ENCODE results near the gene BRD4.

BRD4 gene

DNA sequence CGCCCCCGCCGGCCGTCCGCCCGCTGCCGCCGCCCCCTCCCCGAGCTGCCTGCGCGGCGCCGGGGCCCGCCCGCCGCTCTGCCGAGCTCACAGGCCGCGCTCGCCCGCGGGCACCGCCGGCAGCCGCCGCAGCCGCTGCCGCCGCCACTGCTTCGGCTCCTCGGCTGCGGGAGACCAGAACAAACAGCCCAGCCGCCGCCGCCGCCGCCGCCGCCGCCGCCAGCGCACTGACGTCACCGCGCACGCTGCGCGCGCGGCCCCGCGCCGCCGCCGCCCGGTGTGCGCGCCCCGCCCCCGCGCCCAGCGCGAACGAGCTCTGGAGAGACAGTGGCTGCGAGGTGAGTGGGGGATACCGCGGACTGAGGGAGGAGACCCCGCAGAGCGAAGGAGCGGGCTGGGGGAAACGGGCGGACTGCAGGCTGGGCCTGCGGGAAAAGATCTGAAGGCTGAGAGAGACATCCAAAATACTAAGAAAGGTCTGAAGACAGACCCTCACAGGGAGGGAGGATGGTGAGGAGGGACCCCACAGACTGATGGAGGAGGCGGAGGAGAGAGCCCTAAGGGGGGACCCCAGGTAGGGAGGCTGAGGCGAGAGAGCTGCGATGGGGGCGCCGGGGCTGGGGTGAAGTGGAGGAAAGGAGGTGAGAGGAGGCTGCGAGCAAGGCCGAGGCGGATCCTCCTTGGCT is at the start of gene BRD4:
TSS of gene BRD4 (minus strand) at position 229 of the 686 bp plus-strand sequence. CDS start 59,440 bp downstream, outside the sequence.
- Mint-ChIP-seq H3K27ac (peak within 1 kb of the TSS; percentile 93), H3K36me3 (peaks cover 17% of the 10 kb centered on the region), H3K4me1 (peaks cover 43% of the 10 kb centered on the region), H3K9me3 (no peaks in the 10 kb centered on the region), H3K4me3 (peak within 1 kb of the TSS; percentile 95), H3K27me3 (no peaks in the 10 kb centered on the region)
- DNase-seq = peak; percentile 80
- CTCF ChIA-PET = interaction anchor here (0.7 kb wide), 1 partner anchor 15 kb away, joined by 3 read pairs; no protein-coding TSS in a partner anchor

DNA sequence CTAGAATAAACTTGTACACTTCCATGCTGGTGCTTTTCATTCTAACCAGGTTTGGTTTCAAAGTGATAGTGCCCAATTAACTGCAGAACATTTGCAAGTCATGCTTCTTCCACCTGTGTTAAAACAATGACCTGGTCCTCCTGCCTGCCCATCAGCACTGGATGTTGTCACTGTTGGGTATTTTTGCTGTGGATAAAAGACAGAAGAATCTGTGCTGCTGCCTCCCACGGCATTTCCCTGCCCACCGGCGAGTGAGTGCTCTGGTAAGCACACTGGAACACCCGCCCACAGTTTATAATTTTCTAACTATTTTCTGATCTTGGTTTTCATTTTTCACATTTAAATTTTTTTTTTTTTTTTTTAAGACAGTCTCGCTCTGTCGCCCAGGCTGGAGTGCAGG is 49.5 kb upstream of the BRD4 start:
- H3K4me1 Mint-ChIP-seq = peaks cover 31% of the 10 kb centered on the region
- H3K4me3 Mint-ChIP-seq = no peak overlapping the region
- no peak for DNase-seq
- H3K27ac Mint-ChIP-seq = no peak overlapping the region
- no peaks in the 10 kb centered on the region for H3K27me3 Mint-ChIP-seq
- peaks cover 13% of the 10 kb centered on the region for H3K36me3 Mint-ChIP-seq
- H3K9me3 Mint-ChIP-seq = no peaks in the 10 kb centered on the region
- CTCF ChIA-PET = no interaction called here

- Mint-ChIP-seq H3K36me3 (peaks cover 13% of the 10 kb centered on the region), H3K4me3 (peak overlapping the region; percentile 85), H3K27me3 (no peaks in the 10 kb centered on the region), H3K4me1 (peaks cover 35% of the 10 kb centered on the region), H3K9me3 (no peaks in the 10 kb centered on the region), H3K27ac (no peak overlapping the region)
- no peak for DNase-seq
- CTCF ChIA-PET = no interaction called here
Measured at GRCh38 chr19:15381429-15381828, 49.1 kb upstream of the BRD4 start.

DNA sequence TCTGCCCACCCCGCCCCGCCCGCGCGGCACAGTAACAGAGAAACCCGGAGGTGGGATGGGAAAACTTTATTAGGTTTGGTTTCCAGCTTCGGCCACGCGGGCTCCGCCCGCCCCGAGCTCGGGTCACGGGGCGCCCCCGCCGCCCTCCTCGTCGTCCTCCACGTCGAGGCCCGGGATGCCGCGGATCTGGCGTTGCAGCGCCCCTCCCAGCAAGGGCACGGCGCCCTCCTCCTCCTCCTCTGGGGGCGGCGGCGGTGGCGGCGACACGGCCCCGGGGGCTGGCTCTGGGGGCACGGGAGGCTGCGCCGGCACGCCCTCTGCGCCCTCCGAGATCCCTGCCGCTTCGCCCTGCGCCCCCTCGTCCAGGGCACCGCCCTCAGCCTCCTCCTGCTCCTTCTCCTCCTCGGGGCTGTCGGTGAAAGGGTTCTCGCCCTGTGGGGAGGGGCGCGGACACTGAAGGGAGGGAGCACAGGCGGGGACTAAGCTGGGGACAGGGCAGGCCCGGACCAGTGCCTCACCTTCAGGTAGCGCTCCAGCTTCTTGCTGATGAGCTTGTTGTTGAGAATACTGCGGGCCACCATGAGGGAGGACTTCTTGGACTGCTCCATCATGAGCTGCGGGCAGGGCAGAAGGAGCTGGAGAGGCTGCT is 47.8 kb upstream of the BRD4 start:
- no peak for DNase-seq
- peak overlapping the region; percentile 99 for H3K27ac Mint-ChIP-seq
- H3K9me3 Mint-ChIP-seq = no peaks in the 10 kb centered on the region
- H3K4me1 Mint-ChIP-seq = peaks cover 37% of the 10 kb centered on the region
- peaks cover 13% of the 10 kb centered on the region for H3K36me3 Mint-ChIP-seq
- H3K4me3 Mint-ChIP-seq = peak overlapping the region; percentile 91
- no peaks in the 10 kb centered on the region for H3K27me3 Mint-ChIP-seq
- CTCF ChIA-PET = interaction anchor here (1.1 to 3.0 kb wide), 3 partner anchors 12 to 175 kb away, joined by 3 to 17 read pairs (median 6); partner anchors contain the start of gene AKAP8L

GRCh38 chr19:15379083-15379998 is 47.0 kb upstream of the BRD4 start, which contains the start of gene AKAP8:
Gene AKAP8, minus strand, starts transcription at chr19:15379787. Its CDS starts 56 bp downstream, at chr19:15379731.
- Mint-ChIP-seq H3K4me3 (peak within 1 kb of the TSS; percentile 91), H3K27ac (peak within 1 kb of the TSS; percentile 99), H3K9me3 (no peaks in the 10 kb centered on the region), H3K27me3 (no peaks in the 10 kb centered on the region), H3K36me3 (peaks cover 14% of the 10 kb centered on the region), H3K4me1 (peaks cover 39% of the 10 kb centered on the region)
- CTCF ChIA-PET = interaction anchor here (1.3 to 3.0 kb wide), 4 partner anchors 40 to 176 kb away, joined by 3 to 17 read pairs (median 6); partner anchors contain the start of gene AKAP8L
- DNase-seq = peak; percentile 98

DNA sequence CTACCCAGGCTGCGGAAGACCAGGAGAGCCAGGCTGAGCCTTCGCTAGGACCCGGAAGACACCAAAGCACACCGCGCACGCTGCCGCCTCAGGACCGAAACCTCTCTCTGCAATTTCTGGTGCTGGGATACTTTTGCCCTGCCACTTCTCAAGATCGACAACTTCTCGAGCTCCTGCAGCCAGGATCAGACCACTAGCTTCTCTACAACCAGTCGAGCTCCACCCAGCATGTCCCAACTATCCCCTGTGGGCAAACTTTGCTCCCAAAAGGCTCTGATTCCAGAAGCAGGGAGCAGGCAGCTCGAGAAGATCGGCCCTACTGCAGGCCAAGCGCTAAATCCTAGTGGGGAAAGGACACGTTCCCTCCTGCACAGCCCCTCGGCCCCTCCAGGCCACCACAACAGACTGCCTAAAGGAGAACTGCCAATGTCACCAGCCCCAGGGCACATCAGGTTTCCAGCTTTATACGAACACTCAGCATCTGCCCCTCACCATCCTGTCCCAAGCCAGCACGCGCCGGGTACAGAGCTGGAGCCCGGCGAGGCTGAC is 46.3 kb upstream of the BRD4 start:
- H3K4me1 Mint-ChIP-seq = peaks cover 39% of the 10 kb centered on the region
- peak overlapping the region; percentile 91 for H3K4me3 Mint-ChIP-seq
- CTCF ChIA-PET = interaction anchor here (1.3 to 3.0 kb wide), 3 partner anchors 41 to 172 kb away, joined by 3 to 17 read pairs (median 5); partner anchors contain the start of gene AKAP8L
- peak; percentile 70 for DNase-seq
- peaks cover 14% of the 10 kb centered on the region for H3K36me3 Mint-ChIP-seq
- no peaks in the 10 kb centered on the region for H3K9me3 Mint-ChIP-seq
- no peaks in the 10 kb centered on the region for H3K27me3 Mint-ChIP-seq
- peak overlapping the region; percentile 99 for H3K27ac Mint-ChIP-seq

DNA sequence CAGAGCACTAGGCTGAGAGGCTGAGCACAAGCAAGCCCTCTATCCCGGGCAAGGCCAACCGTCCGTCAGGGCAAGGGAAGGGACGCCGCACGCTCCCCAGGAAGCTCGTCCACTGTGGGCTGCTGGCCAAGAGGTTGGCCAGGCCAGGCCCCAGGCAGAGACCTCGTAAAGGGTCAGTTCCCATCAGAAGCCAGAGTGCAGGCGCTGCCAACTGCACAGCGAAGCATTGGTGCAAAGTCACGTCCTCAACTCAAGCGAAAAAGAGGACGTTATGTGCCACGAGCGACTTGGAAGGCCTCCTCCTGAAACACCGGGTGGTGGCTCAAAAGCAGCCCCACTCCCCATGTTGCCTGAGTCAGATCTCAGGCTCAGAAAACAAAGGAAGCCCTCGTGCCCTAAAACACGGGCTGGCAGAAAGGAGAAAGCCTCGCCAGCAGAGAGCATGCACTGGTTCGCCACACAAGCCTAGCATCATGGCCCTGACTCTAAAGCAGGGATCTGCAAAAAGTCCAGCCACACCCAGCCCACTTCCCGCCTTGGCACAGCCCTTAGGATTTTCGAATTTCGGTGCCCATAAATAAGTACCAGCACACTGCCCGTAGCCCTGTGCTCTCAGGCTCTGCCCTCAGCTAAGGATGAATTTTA is 42.6 kb upstream of the BRD4 start:
- CTCF ChIA-PET = no interaction called here
- no peak for DNase-seq
- H3K9me3 Mint-ChIP-seq = no peaks in the 10 kb centered on the region
- H3K36me3 Mint-ChIP-seq = peaks cover 24% of the 10 kb centered on the region
- no peaks in the 10 kb centered on the region for H3K27me3 Mint-ChIP-seq
- H3K27ac Mint-ChIP-seq = no peak overlapping the region
- H3K4me1 Mint-ChIP-seq = peaks cover 23% of the 10 kb centered on the region
- H3K4me3 Mint-ChIP-seq = no peak overlapping the region

GRCh38 chr19:15374105-15374651 is 41.8 kb upstream of the BRD4 start:
- H3K36me3 Mint-ChIP-seq = peaks cover 26% of the 10 kb centered on the region
- peaks cover 23% of the 10 kb centered on the region for H3K4me1 Mint-ChIP-seq
- no peaks in the 10 kb centered on the region for H3K27me3 Mint-ChIP-seq
- H3K4me3 Mint-ChIP-seq = no peak overlapping the region
- H3K27ac Mint-ChIP-seq = no peak overlapping the region
- CTCF ChIA-PET = no interaction called here
- no peak for DNase-seq
- H3K9me3 Mint-ChIP-seq = no peaks in the 10 kb centered on the region

DNA sequence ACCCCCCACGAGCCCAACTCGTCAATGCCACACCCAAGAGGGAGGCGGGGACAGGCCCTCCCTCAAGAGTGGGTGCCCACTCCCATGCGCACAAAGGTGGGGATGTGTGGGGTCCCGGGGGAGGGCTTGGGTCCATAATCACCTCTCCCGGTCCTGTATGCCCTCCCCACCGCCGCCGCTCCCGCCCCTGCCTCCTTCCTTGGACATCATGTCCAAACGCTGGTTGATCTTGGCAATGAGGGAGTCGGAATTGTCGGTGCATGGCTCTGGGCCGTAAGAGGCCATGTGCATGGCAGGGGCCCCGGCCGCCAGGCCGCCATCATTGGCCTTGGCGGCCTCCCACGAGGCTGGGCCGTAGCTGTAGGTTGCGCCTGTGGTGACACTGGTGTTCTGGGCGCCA is 41.3 kb upstream of the BRD4 start:
- H3K36me3 Mint-ChIP-seq = peaks cover 31% of the 10 kb centered on the region

GRCh38 chr19:15372891-15373301 is 40.6 kb upstream of the BRD4 start:
- CTCF ChIA-PET = no interaction called here
- Mint-ChIP-seq H3K9me3 (no peaks in the 10 kb centered on the region), H3K4me3 (no peak overlapping the region), H3K36me3 (peaks cover 31% of the 10 kb centered on the region), H3K4me1 (peaks cover 17% of the 10 kb centered on the region), H3K27me3 (no peaks in the 10 kb centered on the region), H3K27ac (no peak overlapping the region)
- no peak for DNase-seq

More for the DNA sequence above, 41.3 kb upstream of the BRD4 start:
- CTCF ChIA-PET = no interaction called here
- H3K4me1 Mint-ChIP-seq = peaks cover 23% of the 10 kb centered on the region
- H3K27me3 Mint-ChIP-seq = no peaks in the 10 kb centered on the region
- DNase-seq = no peak
- H3K4me3 Mint-ChIP-seq = no peak overlapping the region
- H3K9me3 Mint-ChIP-seq = no peaks in the 10 kb centered on the region
- no peak overlapping the region for H3K27ac Mint-ChIP-seq

DNA sequence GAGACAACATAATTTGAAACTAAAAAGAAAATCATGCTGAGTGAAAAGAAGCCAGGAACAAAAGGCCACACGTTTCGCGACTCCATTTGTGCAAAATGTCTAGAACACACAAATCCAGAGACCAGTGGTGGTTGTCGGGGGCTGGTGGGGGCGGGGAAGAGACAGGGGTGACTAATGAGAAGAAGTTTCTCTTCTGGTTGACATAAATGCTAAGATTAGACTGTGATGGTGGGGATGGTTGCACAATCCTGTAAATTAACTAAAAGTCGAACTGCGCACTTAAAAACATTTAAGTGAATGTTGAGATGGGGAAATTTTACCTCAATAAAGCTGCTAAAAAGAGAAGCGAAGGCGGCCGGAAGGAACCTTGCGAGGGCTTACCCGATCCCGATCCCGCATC is 40.1 kb upstream of the BRD4 start:
- CTCF ChIA-PET = no interaction called here
- Mint-ChIP-seq H3K36me3 (peaks cover 31% of the 10 kb centered on the region), H3K4me3 (no peak overlapping the region), H3K27ac (no peak overlapping the region), H3K4me1 (peaks cover 13% of the 10 kb centered on the region), H3K27me3 (no peaks in the 10 kb centered on the region), H3K9me3 (no peaks in the 10 kb centered on the region)
- no peak for DNase-seq

DNA sequence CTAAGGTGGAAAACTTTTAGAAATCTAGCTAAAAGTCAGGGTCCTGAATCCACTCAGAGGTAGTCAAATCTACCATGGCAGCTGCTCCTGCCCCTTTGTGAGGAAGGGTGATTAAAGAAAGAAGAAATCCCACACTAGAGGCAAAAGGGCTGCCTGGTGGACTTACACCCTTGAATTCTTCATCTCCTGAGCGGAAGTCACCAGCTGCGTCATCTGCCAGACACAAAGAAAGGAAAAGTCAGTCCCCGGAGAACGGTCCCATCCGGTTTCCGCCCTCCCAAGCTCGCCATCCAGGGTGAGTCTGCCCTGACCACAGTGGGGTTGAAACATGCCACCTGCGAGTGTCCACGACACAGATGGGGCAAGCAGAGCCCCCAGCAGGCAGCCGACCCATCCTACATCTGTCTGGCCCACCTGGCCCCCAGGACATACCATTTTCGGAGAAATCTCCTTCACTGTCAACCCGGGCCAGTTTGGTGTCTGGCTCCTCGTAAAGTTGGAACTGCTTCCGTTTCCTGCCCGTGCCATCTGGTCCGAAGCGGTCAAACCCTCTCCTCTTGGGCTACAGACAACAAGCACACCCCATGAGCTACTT is 39.5 kb upstream of the BRD4 start:
- no peaks in the 10 kb centered on the region for H3K9me3 Mint-ChIP-seq
- peaks cover 8% of the 10 kb centered on the region for H3K4me1 Mint-ChIP-seq
- no peaks in the 10 kb centered on the region for H3K27me3 Mint-ChIP-seq
- peaks cover 31% of the 10 kb centered on the region for H3K36me3 Mint-ChIP-seq
- no peak overlapping the region for H3K4me3 Mint-ChIP-seq
- no peak overlapping the region for H3K27ac Mint-ChIP-seq
- DNase-seq = no peak
- CTCF ChIA-PET = no interaction called here

DNA sequence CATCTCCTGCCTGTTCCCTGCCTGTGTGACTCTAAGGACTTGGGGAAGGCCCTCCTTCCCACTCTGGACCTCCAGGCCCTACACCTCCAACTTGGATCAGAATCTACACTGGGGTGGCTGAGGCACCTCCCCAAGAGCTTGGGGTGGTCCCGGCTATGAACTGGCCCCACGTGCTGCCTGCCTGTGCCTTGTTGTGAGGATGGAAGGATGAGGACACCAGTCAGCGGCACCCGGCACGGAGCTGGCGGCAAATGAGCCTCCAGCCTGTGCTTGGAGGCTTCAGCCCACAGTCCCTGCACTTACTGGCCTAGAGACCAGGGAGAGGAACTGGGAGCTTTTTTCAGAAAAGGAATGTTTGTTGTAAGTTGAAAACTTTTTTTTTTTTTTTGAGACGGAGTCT is 38.8 kb upstream of the BRD4 start:
- peaks cover 4% of the 10 kb centered on the region for H3K4me1 Mint-ChIP-seq
- no peak for DNase-seq
- no peak overlapping the region for H3K4me3 Mint-ChIP-seq
- H3K27ac Mint-ChIP-seq = no peak overlapping the region
- CTCF ChIA-PET = no interaction called here
- H3K27me3 Mint-ChIP-seq = no peaks in the 10 kb centered on the region
- peaks cover 33% of the 10 kb centered on the region for H3K36me3 Mint-ChIP-seq
- H3K9me3 Mint-ChIP-seq = no peaks in the 10 kb centered on the region

Data from activated naive CD4-positive, alpha-beta T cell treated with anti-CD3 and anti-CD28 coated beads, Interleukin-2, amount 10 ng/mL, durations not matched to agents 7 days and 5 days (primary cell).